ENCODE results near the gene MRPS14.
"Not testable (repeated sequence)": the region's sequence is repeated elsewhere in the genome, so short reads cannot be mapped to it uniquely, and the experiment has no call there.

Gene MRPS14

GRCh38 chr1:175023043-175023921 lies at the start of gene MRPS14:
Gene MRPS14 (minus strand): TSS chr1:175023425. CDS start chr1:175023408, 17 bp downstream.
- DNase-seq (ENCODE audit: low read depth in 2 of 2) = peak; percentile 95 to 99

- DNase-seq (ENCODE audit: low read depth in 2 of 2) = no peak
Measured at GRCh38 chr1:175072099-175072951, 49.1 kb upstream of the MRPS14 start.

- no peak for DNase-seq (ENCODE audit: low read depth in 2 of 2)
Measured at GRCh38 chr1:175071276-175071943, 48.2 kb upstream of the MRPS14 start.

GRCh38 chr1:175070818-175071217 lies 47.6 kb upstream of the MRPS14 start:
- DNase-seq (ENCODE audit: low read depth in 2 of 2) = no peak

DNA sequence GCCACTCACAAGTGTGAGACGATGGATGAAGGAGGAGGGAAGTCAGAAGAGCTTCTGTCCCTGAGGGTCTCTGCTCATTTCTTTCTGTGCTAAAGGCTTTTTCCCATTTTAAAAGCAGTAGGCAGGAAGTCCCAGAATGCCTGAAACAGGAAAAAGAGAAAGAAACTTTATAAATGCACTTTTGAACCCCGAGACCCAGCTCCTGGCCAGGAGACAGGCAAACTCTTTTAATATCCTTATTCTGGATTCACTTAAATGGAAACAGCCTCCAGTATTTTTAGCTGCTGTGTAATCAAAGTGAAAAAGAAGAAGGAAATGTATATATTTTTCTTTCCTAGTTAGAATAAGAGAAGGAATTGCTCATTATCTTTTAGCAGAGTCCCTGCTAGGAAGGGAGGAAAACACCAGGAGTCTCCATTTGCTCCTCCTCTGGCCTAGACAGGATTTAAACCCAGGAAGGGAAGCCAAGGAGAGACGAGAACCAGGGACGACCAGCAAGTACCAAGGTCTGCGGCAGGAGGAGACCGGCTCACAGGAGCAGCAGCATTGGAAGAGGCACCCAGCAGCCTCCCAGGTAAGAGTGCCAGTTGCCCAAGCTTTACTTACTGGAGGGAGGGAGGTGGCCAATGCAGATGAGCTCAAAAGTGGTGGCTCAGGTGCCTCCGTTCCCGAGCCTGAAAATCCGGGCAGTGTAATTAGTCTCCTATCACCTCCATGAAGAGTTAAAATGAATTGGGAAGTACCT lies 44.3 kb upstream of the MRPS14 start, which contains the start of gene TNN:
TNN (plus strand) TSS at position 472 of the 745 bp plus-strand sequence. CDS start 9,586 bp downstream, outside the sequence.
- no peak for DNase-seq (ENCODE audit: low read depth in 2 of 2)

DNA sequence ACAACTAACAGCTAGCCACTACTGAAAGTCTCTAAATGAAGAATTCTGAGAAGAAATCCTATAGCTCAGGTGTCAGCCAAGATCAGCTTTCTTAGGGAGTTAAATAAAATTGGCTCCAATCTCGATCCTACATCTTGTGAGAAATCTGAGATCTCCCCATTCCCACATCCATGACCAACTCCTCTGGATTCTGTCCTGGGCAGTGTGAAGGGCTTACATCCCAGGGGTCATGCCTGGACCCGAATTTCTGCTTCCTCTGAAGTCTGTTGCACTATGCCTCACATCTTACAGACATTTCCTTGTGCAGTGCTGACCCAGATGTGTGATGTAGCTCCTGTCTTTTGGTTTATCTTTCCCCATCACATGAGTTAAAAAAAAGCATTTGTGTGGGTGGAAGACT lies 39.6 kb upstream of the MRPS14 start:
- no peak for DNase-seq (ENCODE audit: low read depth in 2 of 2)

- DNase-seq (ENCODE audit: low read depth in 2 of 2) = no peak
Measured at GRCh38 chr1:175062339-175062738, 39.1 kb upstream of the MRPS14 start.

GRCh38 chr1:175054736-175055135 lies 31.5 kb upstream of the MRPS14 start:
- DNase-seq (ENCODE audit: low read depth in 2 of 2) = no peak

DNA sequence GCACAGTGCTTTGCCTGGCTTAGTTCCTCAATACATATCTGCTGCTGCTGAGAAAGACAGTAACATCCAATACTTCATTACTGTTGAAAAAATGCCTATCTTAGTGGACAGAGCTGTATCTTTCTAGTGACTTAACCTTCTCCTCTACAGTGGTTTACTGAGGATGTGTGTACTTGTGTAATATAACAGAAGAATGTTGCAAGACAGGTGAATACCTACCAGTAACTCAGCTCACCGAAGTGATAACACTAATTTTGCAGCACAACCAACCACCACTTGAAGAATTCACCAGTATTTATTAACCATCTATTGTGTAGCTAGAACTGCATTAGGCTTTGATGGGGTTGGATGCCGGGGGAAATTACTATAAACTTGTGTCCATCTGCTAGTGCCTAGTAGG lies 27.8 kb upstream of the MRPS14 start:
- no peak for DNase-seq (ENCODE audit: low read depth in 2 of 2)

DNA sequence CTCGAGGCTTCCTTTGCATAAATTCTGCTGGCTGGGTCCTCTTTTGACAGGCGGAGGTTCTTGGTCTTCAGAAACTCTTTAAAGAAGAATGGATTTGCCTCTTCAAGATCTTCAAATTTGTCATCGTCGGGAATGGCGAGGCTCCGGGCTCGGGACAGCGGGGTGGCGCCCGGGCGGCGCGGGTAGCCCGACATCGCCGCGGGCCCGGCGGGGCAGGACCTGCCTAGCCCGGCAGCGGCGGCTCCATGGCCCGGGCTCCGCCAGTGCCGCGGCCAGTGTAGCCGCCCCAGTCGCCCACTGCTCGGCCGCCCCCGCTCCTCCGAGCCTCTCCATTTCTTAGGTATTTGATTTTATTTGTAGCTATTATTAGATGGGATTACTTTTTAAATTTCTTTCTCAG lies 22.3 kb upstream of the MRPS14 start:
- DNase-seq (ENCODE audit: low read depth in 2 of 2) = no peak

- no peak for DNase-seq (ENCODE audit: low read depth in 2 of 2)
Measured at GRCh38 chr1:175045097-175045496, 21.9 kb upstream of the MRPS14 start.

GRCh38 chr1:175044591-175044990 lies 21.4 kb upstream of the MRPS14 start:
- not testable (repeated sequence) for DNase-seq (ENCODE audit: low read depth in 2 of 2)

- DNase-seq (ENCODE audit: low read depth in 2 of 2) = no peak
Measured at GRCh38 chr1:175043824-175044223, 20.6 kb upstream of the MRPS14 start.

DNA sequence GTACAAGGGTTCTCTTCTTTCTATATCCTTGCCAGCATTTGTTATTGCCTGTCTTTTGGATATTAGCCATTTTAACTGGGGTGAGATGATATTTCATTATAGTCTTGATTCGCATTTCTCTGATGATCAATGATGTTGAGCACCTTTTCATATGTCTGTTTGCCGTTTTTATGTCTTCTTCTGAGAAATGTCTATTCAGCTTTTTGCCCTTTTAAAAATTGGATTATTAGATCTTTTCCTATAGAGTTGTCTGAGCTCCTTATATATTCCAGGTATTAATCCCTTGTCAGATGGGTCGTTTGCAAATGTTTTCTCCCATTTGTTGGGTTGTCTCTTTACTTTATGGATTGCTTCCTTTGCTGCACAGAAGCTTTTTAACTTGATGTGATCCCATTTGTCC lies 19.4 kb upstream of the MRPS14 start:
- DNase-seq (ENCODE audit: low read depth in 2 of 2) = no peak

DNA sequence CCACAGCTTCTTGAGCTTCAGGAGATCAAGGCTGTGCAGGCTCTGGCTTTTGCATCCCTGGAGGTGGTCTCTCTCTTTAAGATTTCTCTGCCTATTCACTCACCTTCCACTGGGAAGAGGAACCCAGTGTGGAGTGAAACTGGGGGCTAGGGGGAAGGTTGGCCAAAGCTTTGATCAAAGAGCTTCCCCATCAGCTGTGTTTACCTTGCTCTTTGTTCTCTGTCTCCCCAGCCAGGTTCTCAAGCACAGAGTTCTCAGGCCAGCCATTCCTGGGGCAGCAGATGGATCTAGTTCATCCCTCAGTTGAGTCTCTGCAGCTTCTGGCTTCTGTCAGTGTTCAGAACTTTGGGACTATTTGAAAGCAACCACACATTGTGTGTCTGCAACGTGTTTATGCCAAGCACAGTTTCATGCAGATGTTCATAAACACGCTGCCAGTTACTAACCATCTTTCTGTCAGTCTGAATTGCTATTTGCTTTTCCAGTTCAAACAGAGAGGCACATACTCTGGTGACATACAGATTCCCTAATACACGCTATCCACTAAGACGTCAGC lies 17.2 kb upstream of the MRPS14 start:
- DNase-seq (ENCODE audit: low read depth in 2 of 2) = no peak

DNA sequence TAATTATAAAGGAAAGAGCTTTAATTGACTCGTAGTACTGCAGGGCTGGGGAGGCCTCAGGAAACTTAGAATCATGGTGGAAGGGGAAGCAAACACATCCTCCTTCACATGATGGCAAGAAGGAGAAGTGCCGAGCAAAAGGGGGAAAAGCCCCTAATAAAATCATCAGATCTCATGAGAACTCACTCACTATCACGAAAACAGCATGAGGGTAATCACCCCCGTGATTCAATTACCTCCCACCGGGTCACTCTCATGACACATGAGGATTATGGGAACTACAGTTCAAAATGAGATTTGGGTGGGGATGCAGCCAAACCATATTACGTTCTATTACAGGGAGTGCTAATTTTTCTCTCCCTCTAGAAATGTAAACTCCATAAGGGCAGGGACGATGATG lies 14.2 kb upstream of the MRPS14 start:
- DNase-seq (ENCODE audit: low read depth in 2 of 2) = no peak

GRCh38 chr1:175036476-175036875 lies 13.3 kb upstream of the MRPS14 start:
- no peak for DNase-seq (ENCODE audit: low read depth in 2 of 2)

DNA sequence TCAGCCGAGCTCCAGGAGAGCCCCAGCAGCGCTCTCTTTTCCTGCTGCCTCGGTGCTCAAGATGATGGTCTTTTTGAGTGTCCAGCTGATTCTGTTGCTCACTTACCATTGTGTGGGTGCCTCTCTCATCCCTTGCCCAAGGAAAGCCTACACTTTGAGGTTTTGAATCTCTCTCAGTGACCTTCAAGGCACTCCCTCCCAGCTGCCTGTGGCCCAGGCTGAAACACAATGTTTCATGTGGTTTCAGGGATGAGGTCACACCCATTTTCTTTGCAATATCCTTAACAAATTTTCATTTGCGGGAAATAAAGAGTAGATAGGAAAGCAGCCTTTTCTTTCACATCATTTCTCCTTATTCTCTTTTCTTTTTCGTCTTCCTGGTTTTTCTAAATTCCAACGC lies 12.6 kb upstream of the MRPS14 start:
- DNase-seq (ENCODE audit: low read depth in 2 of 2) = no peak

DNA sequence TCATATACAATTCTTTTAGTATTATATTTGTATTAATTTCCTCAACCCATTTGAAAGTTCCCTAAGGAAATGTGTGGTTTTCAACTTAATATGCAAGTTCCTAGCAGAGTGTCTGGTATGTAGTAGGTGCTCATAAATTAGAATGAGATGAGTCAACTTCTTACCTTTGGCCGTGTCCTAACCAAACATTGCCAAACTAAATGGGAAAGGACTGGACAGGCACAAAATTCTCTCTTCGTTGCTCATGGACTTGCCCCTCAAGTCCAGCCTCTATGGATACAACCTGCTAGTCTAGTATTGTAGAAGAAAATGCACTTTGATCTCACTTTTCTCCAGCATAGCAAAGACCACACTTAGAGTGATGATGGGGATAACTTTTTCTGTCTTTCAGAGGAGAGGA lies 11.6 kb upstream of the MRPS14 start:
- DNase-seq (ENCODE audit: low read depth in 2 of 2) = no peak

DNA sequence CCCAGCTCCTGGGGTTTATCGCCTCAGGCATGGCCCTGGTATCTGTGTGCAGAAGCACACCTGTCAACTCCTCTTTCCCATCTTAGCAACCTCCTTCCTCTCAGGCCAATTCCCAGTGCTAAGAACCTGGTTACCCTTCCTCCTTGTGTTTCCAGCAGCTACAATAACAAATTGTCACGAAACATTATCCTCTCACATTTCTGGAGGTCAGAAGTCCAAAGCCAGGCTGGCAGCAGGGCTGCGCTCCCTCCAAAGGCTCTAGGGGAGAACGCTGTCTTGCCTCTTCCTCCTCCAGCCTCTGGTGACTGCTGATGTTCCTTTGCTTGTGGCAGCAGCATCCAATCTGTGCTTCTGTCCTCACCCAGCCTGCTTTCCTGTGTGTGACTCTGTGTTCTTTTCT lies 10.7 kb upstream of the MRPS14 start:
- no peak for DNase-seq (ENCODE audit: low read depth in 2 of 2)

DNA sequence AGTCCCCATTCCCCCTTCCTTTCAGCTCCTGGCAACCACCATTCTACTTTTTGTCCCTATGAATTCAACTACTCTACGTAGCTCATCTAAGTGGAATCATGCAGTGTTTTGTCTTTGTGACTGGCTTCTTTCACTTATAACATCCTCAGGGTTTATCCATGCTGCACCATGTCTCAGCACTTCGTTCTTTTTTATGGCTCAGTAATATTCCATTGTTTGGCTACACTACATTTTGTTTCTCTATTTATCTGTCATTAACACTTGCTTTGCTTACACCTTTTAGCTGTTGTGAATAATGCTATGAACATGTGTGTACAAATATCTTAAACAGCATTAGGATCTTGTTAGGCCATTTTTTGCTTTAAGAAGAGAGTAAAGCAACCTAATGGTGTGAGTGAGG lies 1.5 kb upstream of the MRPS14 start:
- no peak for DNase-seq (ENCODE audit: low read depth in 2 of 2)
